Measurements from ENCODE around the gene SLC49A4.
A peak's percentile ranks its signal among the peaks of the same experiment; 100 is the strongest.

The SLC49A4 gene

DNA sequence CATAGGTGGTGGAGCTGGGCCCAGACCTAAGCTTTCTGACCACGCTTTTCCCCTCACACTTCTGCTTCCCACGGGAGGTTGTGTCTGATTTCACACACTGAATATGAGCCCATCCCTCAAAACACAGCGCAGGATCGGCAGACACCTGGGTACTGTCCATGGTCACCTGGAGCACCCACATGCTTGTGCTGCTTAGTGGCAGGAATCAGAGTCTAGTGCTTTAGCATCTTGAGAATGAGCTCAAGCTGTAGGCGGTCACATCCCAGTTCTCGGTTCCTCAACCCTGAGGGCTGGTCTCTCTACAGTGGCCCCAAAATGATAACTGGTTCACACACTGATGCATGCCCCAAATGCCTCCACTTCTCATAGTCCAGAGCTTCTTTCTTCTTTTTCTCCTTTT is 121.7 kb downstream of the SLC49A4 start:
- peaks cover 0 to under 1% of the 10 kb centered on the region in 2 donors for H3K4me1 ChIP-seq (ENCODE audit: control insufficient read depth in 1 of 2, insufficient read depth in 2 of 2, low read length in 2 of 2)
- peaks cover 19 to 21% of the 10 kb centered on the region in 2 donors for H3K27me3 ChIP-seq (ENCODE audit: control insufficient read depth in 1 of 2, insufficient read depth in 2 of 2, low read length in 2 of 2)
- no peak overlapping the region for H3K9ac ChIP-seq (ENCODE audit: low read depth in 1 of 2, low read length in 2 of 2)
- no peaks in the 10 kb centered on the region for H3K36me3 ChIP-seq (ENCODE audit: control insufficient read depth in 1 of 2, insufficient read depth in 2 of 2, low read length in 2 of 2)
- no peaks in the 10 kb centered on the region for H3K9me3 ChIP-seq (ENCODE audit: control insufficient read depth in 1 of 2, low read length in 2 of 2)
- no peak overlapping the region for H3K4me3 ChIP-seq (ENCODE audit: low read depth in 1 of 2, low read length in 2 of 2)
- no peak overlapping the region for H3K27ac ChIP-seq (ENCODE audit: low read depth, low read length)

DNA sequence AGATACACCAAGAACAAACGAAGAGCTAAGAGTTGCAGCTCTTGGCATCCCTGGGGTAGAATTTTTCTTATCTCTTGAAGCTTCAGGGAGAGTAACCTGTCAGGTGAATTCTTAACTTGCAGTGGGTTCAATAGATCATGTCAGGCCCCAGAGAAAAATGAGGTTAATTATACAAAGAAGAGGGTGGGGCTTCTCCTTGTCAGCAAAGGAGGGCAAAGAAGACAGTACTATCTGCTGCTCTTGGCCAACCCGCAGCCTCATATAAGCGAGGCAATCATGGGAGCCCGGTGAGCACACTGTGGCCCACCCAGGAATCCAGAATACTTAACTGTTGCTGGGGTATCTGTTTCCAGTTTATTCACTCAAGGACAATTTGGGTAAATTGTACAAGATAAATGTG is 122.5 kb downstream of the SLC49A4 start:
- Histone ChIP-seq H3K27ac (ENCODE audit: low read depth, low read length) (no peak overlapping the region), H3K9ac (ENCODE audit: low read depth in 1 of 2, low read length in 2 of 2) (no peak overlapping the region), H3K36me3 (ENCODE audit: control insufficient read depth in 1 of 2, insufficient read depth in 2 of 2, low read length in 2 of 2) (no peaks in the 10 kb centered on the region), H3K9me3 (ENCODE audit: control insufficient read depth in 1 of 2, low read length in 2 of 2) (no peaks in the 10 kb centered on the region), H3K4me1 (ENCODE audit: control insufficient read depth in 1 of 2, insufficient read depth in 2 of 2, low read length in 2 of 2) (peaks cover 0 to 8% of the 10 kb centered on the region in 2 donors), H3K27me3 (ENCODE audit: control insufficient read depth in 1 of 2, insufficient read depth in 2 of 2, low read length in 2 of 2) (peaks cover 25% of the 10 kb centered on the region in 2 donors), H3K4me3 (ENCODE audit: low read depth in 1 of 2, low read length in 2 of 2) (no peak overlapping the region)

DNA sequence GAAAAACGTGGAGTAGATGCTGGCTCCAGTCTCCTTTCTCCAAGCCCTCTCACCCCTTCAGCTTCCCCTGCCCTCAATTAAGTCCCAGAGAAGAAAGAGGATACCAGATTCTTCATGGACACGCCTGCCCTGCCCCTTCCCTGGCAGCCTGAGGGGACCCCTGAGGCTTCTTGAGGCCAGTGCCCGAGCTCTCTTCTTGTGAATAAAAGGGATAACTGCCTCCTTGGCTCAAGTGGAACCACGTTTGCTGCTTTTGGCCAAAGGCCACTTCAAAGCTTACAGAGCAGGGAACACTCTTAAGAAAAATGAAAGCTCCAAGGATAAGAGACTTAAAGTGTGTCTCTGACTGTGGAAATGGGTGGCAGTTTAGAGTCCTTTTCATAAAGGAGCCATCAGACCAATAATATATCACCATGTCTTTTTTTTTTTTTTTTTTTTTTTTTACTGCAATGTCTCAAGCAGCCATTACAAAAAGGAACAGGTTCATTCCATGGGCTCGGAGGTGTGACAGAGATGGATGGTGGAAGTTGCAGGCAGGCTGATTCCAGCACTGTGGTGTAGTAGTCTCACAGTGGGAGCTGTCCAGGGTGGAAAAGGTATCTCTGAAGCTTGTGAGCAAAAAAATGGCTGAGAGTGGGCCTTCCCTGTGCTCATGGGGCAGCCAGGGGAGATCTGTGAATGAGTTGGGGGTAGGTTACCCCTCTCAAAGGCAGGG is 123.9 kb downstream of the SLC49A4 start:
- Histone ChIP-seq H3K9me3 (ENCODE audit: control insufficient read depth in 1 of 2, low read length in 2 of 2) (no peaks in the 10 kb centered on the region), H3K9ac (ENCODE audit: low read depth in 1 of 2, low read length in 2 of 2) (no peak overlapping the region), H3K27me3 (ENCODE audit: control insufficient read depth in 1 of 2, insufficient read depth in 2 of 2, low read length in 2 of 2) (peaks cover 32 to 33% of the 10 kb centered on the region in 2 donors), H3K4me3 (ENCODE audit: low read depth in 1 of 2, low read length in 2 of 2) (no peak overlapping the region), H3K36me3 (ENCODE audit: control insufficient read depth in 1 of 2, insufficient read depth in 2 of 2, low read length in 2 of 2) (no peaks in the 10 kb centered on the region), H3K27ac (ENCODE audit: low read depth, low read length) (no peak overlapping the region), H3K4me1 (ENCODE audit: control insufficient read depth in 1 of 2, insufficient read depth in 2 of 2, low read length in 2 of 2) (peaks cover 0 to 9% of the 10 kb centered on the region in 2 donors)

DNA sequence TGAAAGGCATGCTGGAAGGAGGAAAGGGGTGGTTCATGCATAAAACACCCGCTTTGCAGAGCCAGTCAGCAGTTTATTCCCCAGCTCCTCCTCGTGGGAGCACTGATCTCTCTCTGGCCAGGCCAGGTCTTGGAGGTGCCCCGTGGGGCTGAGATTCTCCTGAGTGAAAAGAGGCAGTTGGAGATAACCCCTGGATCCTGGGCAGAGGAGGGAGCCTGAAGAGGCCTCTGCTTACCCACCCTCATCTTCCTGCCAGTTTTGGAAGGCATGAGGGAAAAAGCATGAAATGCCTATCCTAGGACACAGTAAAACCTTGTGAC is 124.4 kb downstream of the SLC49A4 start:
- Histone ChIP-seq H3K27ac (ENCODE audit: low read depth, low read length) (no peak overlapping the region), H3K4me1 (ENCODE audit: control insufficient read depth in 1 of 2, insufficient read depth in 2 of 2, low read length in 2 of 2) (peaks cover 0 to 9% of the 10 kb centered on the region in 2 donors), H3K9ac (ENCODE audit: low read depth in 1 of 2, low read length in 2 of 2) (no peak overlapping the region), H3K27me3 (ENCODE audit: control insufficient read depth in 1 of 2, insufficient read depth in 2 of 2, low read length in 2 of 2) (peaks cover 35 to 37% of the 10 kb centered on the region in 2 donors), H3K36me3 (ENCODE audit: control insufficient read depth in 1 of 2, insufficient read depth in 2 of 2, low read length in 2 of 2) (no peaks in the 10 kb centered on the region), H3K9me3 (ENCODE audit: control insufficient read depth in 1 of 2, low read length in 2 of 2) (no peaks in the 10 kb centered on the region), H3K4me3 (ENCODE audit: low read depth in 1 of 2, low read length in 2 of 2) (no peak overlapping the region)

DNA sequence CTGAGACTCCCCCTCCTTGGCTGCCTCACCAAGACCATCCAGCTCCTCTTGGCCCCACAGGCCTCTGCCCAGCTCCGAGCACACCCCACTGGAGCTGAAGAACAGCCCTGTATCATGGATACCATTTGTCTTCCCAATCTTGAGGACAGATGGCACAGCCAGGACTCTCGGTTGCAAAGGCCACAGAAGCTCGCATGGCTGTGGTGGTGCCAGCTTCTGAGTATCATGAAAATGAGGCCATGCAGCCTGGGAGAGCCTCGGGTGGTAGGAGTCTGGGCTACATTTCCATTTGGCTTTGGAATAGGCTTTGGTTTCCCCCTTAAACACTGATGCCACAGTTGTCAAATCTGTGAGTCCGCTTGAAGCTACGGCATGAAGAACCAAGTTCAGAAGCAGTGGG is 126.1 kb downstream of the SLC49A4 start:
- Histone ChIP-seq H3K36me3 (ENCODE audit: control insufficient read depth in 1 of 2, insufficient read depth in 2 of 2, low read length in 2 of 2) (no peaks in the 10 kb centered on the region), H3K4me1 (ENCODE audit: control insufficient read depth in 1 of 2, insufficient read depth in 2 of 2, low read length in 2 of 2) (peaks cover 0 to 9% of the 10 kb centered on the region in 2 donors), H3K4me3 (ENCODE audit: low read depth in 1 of 2, low read length in 2 of 2) (no peak overlapping the region), H3K9me3 (ENCODE audit: control insufficient read depth in 1 of 2, low read length in 2 of 2) (no peaks in the 10 kb centered on the region), H3K27me3 (ENCODE audit: control insufficient read depth in 1 of 2, insufficient read depth in 2 of 2, low read length in 2 of 2) (peaks cover 42 to 45% of the 10 kb centered on the region in 2 donors), H3K9ac (ENCODE audit: low read depth in 1 of 2, low read length in 2 of 2) (no peak overlapping the region), H3K27ac (ENCODE audit: low read depth, low read length) (no peak overlapping the region)

DNA sequence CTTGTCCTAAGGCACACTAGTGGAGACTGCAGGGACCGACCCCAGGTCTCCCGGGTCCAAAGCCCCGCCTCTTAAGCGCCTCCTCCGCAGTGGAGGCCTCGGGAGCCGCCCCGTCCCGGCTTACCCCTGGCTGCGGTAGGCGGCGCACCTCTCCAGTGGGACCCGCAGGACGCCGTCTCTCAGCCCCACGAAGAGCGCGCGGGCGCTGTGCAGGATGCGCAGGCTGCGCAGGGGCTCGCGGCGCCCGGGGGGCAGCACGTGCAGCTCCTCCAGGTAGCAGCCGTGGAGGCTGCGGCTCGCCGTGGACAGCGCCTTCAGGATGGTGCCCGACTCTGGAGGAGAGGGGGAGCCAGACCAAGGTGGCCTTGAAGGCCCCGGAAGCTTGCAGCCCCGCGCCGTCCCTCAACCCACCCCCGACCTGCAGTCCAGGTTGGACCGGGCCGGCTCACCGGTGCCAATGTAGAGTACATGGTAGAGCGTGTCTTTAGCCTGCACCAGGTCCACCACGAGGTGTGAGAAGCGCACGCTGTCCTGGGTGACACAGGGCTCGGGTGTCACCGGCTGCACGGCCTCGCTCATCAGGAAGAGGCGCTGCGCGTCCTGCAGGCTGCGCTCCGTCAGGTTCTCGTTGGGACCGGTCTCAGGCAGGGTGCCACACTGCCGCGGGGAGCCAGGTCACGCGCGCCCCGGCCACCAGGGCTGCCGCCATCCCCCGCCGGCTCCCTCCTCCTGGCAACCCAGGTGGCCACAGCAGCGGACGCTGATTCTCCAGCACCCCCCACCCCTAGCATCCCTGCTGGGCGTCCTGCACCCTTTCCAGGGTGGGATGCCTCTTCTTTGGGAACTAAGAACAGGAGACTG is 127.2 kb downstream of the SLC49A4 start:
- Histone ChIP-seq H3K36me3 (ENCODE audit: control insufficient read depth in 1 of 2, insufficient read depth in 2 of 2, low read length in 2 of 2) (no peaks in the 10 kb centered on the region), H3K9ac (ENCODE audit: low read depth in 1 of 2, low read length in 2 of 2) (no peak overlapping the region)

DNA sequence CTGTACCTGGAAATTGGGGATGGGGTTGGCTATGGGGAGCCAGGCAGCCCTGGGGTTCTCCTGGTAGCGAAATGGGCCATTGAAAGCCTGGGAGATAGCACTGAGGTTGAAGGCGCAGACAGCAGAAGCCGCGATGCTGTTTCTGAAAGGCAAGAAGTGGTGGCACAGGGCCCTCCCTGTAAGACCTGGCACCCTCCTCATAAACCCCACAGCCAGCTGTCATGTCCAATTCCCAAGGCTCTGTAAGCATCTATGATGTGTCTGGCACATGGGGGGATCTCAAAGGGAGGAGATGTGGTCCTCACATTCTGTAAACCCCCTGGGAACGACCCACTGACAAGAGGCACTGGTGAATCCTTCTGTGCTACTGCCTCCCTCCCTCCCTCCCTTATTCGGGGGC is 128.7 kb downstream of the SLC49A4 start:
- Histone ChIP-seq H3K36me3 (ENCODE audit: control insufficient read depth in 1 of 2, insufficient read depth in 2 of 2, low read length in 2 of 2) (no peaks in the 10 kb centered on the region), H3K4me1 (ENCODE audit: control insufficient read depth in 1 of 2, insufficient read depth in 2 of 2, low read length in 2 of 2) (peaks cover 0 to 9% of the 10 kb centered on the region in 2 donors), H3K27me3 (ENCODE audit: control insufficient read depth in 1 of 2, insufficient read depth in 2 of 2, low read length in 2 of 2) (peaks cover 42 to 45% of the 10 kb centered on the region in 2 donors), H3K4me3 (ENCODE audit: low read depth in 1 of 2, low read length in 2 of 2) (no peak overlapping the region), H3K9ac (ENCODE audit: low read depth in 1 of 2, low read length in 2 of 2) (no peak overlapping the region), H3K9me3 (ENCODE audit: control insufficient read depth in 1 of 2, low read length in 2 of 2) (no peaks in the 10 kb centered on the region), H3K27ac (ENCODE audit: low read depth, low read length) (no peak overlapping the region)

More for the DNA sequence above, 127.2 kb downstream of the SLC49A4 start:
- peak overlapping the region; percentile 15 to 28 for H3K4me3 ChIP-seq (ENCODE audit: low read depth in 1 of 2, low read length in 2 of 2)
- H3K4me1 ChIP-seq (ENCODE audit: control insufficient read depth in 1 of 2, insufficient read depth in 2 of 2, low read length in 2 of 2): peaks cover 0 to 9% of the 10 kb centered on the region in 2 donors
- H3K27ac ChIP-seq (ENCODE audit: low read depth, low read length): no peak overlapping the region
- H3K27me3 ChIP-seq (ENCODE audit: control insufficient read depth in 1 of 2, insufficient read depth in 2 of 2, low read length in 2 of 2): peaks cover 42 to 45% of the 10 kb centered on the region in 2 donors
- H3K9me3 ChIP-seq (ENCODE audit: control insufficient read depth in 1 of 2, low read length in 2 of 2): no peaks in the 10 kb centered on the region

DNA sequence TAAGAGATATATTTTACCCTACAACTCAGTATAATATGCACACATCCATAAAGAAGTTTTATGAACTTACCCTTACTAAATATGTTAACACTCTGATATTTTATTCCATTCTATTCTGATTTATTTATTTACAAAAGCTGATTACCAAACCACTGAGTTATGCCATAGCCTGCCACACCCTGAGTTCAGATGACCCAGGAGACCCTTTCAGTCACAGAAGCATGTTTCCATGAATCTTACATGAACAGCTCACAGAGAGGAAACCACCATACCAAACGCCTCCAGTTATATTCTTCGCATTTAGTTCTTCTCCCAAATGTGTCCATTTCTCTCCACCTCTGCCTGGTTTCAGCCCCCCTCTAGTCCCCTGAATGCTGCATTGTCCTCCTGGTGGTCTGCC is 129.2 kb downstream of the SLC49A4 start:
- Histone ChIP-seq H3K27ac (ENCODE audit: low read depth, low read length) (no peak overlapping the region), H3K27me3 (ENCODE audit: control insufficient read depth in 1 of 2, insufficient read depth in 2 of 2, low read length in 2 of 2) (peaks cover 42 to 45% of the 10 kb centered on the region in 2 donors), H3K9ac (ENCODE audit: low read depth in 1 of 2, low read length in 2 of 2) (no peak overlapping the region), H3K9me3 (ENCODE audit: control insufficient read depth in 1 of 2, low read length in 2 of 2) (no peaks in the 10 kb centered on the region), H3K4me1 (ENCODE audit: control insufficient read depth in 1 of 2, insufficient read depth in 2 of 2, low read length in 2 of 2) (peaks cover 0 to 9% of the 10 kb centered on the region in 2 donors), H3K36me3 (ENCODE audit: control insufficient read depth in 1 of 2, insufficient read depth in 2 of 2, low read length in 2 of 2) (no peaks in the 10 kb centered on the region), H3K4me3 (ENCODE audit: low read depth in 1 of 2, low read length in 2 of 2) (no peak overlapping the region)

DNA sequence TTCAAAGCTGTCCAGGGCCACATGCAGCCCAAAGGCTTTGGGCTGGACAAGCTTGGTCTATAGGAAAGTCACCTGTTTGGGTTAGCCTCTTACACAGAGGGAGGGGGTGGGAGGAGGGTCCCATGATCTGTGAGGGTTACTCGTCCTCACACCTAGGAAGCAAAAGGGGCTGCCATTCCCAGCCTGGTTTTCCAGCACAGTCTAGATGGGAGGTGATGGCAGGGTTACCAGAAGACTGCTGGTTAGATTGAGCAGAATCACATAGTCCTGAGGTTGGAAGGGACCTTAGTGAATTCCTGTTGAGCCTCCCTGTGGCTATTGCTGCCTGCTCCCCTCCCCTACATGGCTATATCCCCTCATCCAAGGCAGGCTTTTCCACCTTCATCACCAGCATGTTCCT is 130.9 kb downstream of the SLC49A4 start:
- Histone ChIP-seq H3K27ac (ENCODE audit: low read depth, low read length) (no peak overlapping the region), H3K4me3 (ENCODE audit: low read depth in 1 of 2, low read length in 2 of 2) (no peak overlapping the region), H3K27me3 (ENCODE audit: control insufficient read depth in 1 of 2, insufficient read depth in 2 of 2, low read length in 2 of 2) (peaks cover 36 to 42% of the 10 kb centered on the region in 2 donors), H3K9ac (ENCODE audit: low read depth in 1 of 2, low read length in 2 of 2) (no peak overlapping the region), H3K4me1 (ENCODE audit: control insufficient read depth in 1 of 2, insufficient read depth in 2 of 2, low read length in 2 of 2) (peaks cover 0 to 9% of the 10 kb centered on the region in 2 donors), H3K9me3 (ENCODE audit: control insufficient read depth in 1 of 2, low read length in 2 of 2) (no peaks in the 10 kb centered on the region), H3K36me3 (ENCODE audit: control insufficient read depth in 1 of 2, insufficient read depth in 2 of 2, low read length in 2 of 2) (no peaks in the 10 kb centered on the region)

DNA sequence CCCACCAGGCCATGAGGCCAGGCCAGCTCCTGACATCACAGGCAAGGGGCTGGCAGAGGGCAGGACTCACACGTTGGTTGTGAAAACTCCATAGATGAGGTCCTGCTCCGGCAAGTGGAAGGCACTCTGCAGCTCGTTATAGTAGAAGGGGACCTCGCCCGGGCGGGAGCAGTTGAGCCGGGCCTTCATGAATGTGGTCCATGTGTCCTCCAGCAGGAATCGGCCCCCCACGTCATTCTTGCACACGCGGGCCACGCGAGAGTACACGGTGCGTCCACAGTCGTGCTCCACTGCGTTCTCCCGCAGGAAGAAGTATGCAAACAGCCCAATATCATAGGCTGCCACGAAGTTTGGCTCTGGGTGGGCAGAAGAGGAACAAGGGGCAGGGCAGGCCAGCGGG is 131.5 kb downstream of the SLC49A4 start:
- H3K27ac ChIP-seq (ENCODE audit: low read depth, low read length): no peak overlapping the region
- no peaks in the 10 kb centered on the region for H3K36me3 ChIP-seq (ENCODE audit: control insufficient read depth in 1 of 2, insufficient read depth in 2 of 2, low read length in 2 of 2)
- peaks cover 0 to 9% of the 10 kb centered on the region in 2 donors for H3K4me1 ChIP-seq (ENCODE audit: control insufficient read depth in 1 of 2, insufficient read depth in 2 of 2, low read length in 2 of 2)
- H3K9me3 ChIP-seq (ENCODE audit: control insufficient read depth in 1 of 2, low read length in 2 of 2): no peaks in the 10 kb centered on the region
- H3K4me3 ChIP-seq (ENCODE audit: low read depth in 1 of 2, low read length in 2 of 2): no peak overlapping the region
- no peak overlapping the region for H3K9ac ChIP-seq (ENCODE audit: low read depth in 1 of 2, low read length in 2 of 2)
- peaks cover 32 to 37% of the 10 kb centered on the region in 2 donors for H3K27me3 ChIP-seq (ENCODE audit: control insufficient read depth in 1 of 2, insufficient read depth in 2 of 2, low read length in 2 of 2)
